DND-41 (cell line): ENCODE data around the gene GSE1.

Experiments
- ATAC-seq: fragments of 200-7000 bp; cut with Tn5 transposase; 3 replicates; pipeline ENCODE4 v1.9.1; 2021; ENCODE audit warnings: low read depth; ENCODE audit not compliant: insufficient read depth
- DNase-seq: peaks from one replicate; pipeline ENCODE4 v3.0.0-alpha.2; 2020
- H2AFZ ChIP-seq: 2 replicates; pipeline ENCODE4 v1.6.0; 2012; ENCODE audit warnings: low read depth, low read length
- H3K27ac ChIP-seq: 2 replicates; pipeline ENCODE4 v1.5.1; 2012; ENCODE audit warnings: low read length, inconsistent platforms
- H3K27me3 ChIP-seq: fragments of 200-600 bp; sonication (generic); 2 replicates; pipeline ENCODE4 v1.6.0; 2012; ENCODE audit warnings: low read length, mild to moderate bottlenecking, inconsistent platforms; ENCODE audit not compliant: insufficient read depth, poor library complexity
- H3K36me3 ChIP-seq: 2 replicates; pipeline ENCODE4 v1.5.1; 2012; ENCODE audit warnings: low read length, inconsistent platforms; ENCODE audit not compliant: insufficient read depth
- H3K4me1 ChIP-seq: 2 replicates; pipeline ENCODE4 v1.5.1; 2012; ENCODE audit warnings: mild to moderate bottlenecking, low read length; ENCODE audit not compliant: insufficient read depth
- H3K4me2 ChIP-seq: 2 replicates; pipeline ENCODE4 v1.6.0; 2012; ENCODE audit warnings: mild to moderate bottlenecking, moderate library complexity, low read length, inconsistent platforms; ENCODE audit not compliant: insufficient read depth
- H3K4me3 ChIP-seq, 2 experiments: fragments of 200-600 bp in 1 of 2; shearing (Covaris generic) in 1 of 2; 2 replicates each; pipeline ENCODE4 v1.5.1; 2012 to 2016; ENCODE audit warnings: inconsistent platforms in 2 of 2, low read length in 2 of 2, mild to moderate bottlenecking in 2 of 2, low read depth in 1 of 2, moderate library complexity in 1 of 2
- H3K79me2 ChIP-seq: 2 replicates; pipeline ENCODE4 v1.6.0; 2012; ENCODE audit warnings: low read length, inconsistent platforms; ENCODE audit not compliant: insufficient read depth
- H3K9ac ChIP-seq: 2 replicates; pipeline ENCODE4 v1.6.0; 2012; ENCODE audit warnings: low read depth, mild to moderate bottlenecking, inconsistent platforms, low read length, moderate library complexity
- H3K9me3 ChIP-seq: 2 replicates; pipeline ENCODE4 v1.5.1; 2012; ENCODE audit warnings: low read length, moderate library complexity, mild to moderate bottlenecking, inconsistent platforms; ENCODE audit not compliant: insufficient read depth, severe bottlenecking
- H4K20me1 ChIP-seq: 2 replicates; pipeline ENCODE4 v1.6.0; 2012; ENCODE audit warnings: low read length; ENCODE audit not compliant: insufficient read depth
- EZH2 ChIP-seq: IDR thresholded peaks from 3 replicates; pipeline ENCODE4 v1.6.1; 2012; ENCODE audit warnings: borderline replicate concordance, low read depth, mild to moderate bottlenecking, moderate library complexity, low read length, inconsistent platforms; ENCODE audit not compliant: severe bottlenecking
- TF ChIP-seq, protein P1 (sequence below): IDR thresholded peaks from 2 replicates; pipeline ENCODE4 v1.5.1; 2012; ENCODE audit warnings: borderline replicate concordance, low read length, moderate library complexity, mild to moderate bottlenecking; ENCODE audit not compliant: poor library complexity, severe bottlenecking; ENCODE audit errors: extremely low read depth

The GSE1 gene

DNA sequence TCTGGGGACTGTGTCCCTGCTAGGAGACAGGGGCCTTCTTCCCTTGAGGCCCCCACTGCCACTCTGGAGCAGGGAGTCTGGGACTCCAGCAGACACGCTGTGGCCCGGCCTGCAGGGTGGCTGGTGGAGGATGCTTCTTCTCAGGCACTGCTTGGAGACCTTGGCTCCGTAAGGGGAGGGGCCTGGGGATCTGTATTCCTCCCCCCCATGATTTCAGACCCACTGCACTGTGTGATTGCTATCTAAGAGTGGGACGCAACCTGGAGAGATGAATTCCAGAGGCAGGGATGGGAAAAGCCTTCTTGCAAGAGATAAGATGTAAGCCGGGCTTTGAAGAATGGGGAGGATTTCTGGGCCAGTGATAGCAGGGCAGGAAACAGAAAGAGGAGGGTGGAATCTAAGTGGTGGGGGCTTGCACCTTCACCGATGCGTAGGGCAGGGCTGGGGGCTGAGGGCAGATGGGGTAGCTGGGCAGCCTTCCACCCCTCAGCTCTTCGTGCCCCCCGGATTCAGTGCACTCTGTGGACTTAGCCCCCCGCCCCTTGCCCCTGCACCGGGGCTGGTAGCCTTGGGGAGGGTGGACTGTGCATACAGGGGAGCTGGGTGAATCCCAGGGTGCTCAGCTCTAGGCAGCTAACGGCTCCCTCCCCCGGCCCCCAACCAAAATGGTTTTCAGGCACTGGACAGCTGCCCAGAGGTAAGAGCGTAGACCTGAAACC lies 5.2 kb upstream of the GSE1 start:
- H3K4me3 ChIP-seq = no peak overlapping the region
- H3K27ac ChIP-seq = peak overlapping the region; percentile 77
- TF ChIP-seq EZH2 = no peak
- TF ChIP-seq, protein P1, sequence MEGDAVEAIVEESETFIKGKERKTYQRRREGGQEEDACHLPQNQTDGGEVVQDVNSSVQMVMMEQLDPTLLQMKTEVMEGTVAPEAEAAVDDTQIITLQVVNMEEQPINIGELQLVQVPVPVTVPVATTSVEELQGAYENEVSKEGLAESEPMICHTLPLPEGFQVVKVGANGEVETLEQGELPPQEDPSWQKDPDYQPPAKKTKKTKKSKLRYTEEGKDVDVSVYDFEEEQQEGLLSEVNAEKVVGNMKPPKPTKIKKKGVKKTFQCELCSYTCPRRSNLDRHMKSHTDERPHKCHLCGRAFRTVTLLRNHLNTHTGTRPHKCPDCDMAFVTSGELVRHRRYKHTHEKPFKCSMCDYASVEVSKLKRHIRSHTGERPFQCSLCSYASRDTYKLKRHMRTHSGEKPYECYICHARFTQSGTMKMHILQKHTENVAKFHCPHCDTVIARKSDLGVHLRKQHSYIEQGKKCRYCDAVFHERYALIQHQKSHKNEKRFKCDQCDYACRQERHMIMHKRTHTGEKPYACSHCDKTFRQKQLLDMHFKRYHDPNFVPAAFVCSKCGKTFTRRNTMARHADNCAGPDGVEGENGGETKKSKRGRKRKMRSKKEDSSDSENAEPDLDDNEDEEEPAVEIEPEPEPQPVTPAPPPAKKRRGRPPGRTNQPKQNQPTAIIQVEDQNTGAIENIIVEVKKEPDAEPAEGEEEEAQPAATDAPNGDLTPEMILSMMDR = no peak
- ATAC-seq = no peak
- no peaks in the 10 kb centered on the region for H3K9me3 ChIP-seq
- peaks cover 17% of the 10 kb centered on the region; the same call in 1 of the 2 replicates for H3K36me3 ChIP-seq
- H2AFZ ChIP-seq = no peak overlapping the region
- H3K4me1 ChIP-seq = peaks cover 76% of the 10 kb centered on the region
- H3K9ac ChIP-seq = 0 out of 2 replicates have a peak overlapping the region, but pooled peaks have one; percentile 11
- no peak overlapping the region for H3K4me2 ChIP-seq
- H3K79me2 ChIP-seq = peaks cover 77% of the 10 kb centered on the region
- no peaks in the 10 kb centered on the region for H3K27me3 ChIP-seq
- H4K20me1 ChIP-seq = peaks cover 73% of the 10 kb centered on the region
- DNase-seq = no peak

DNA sequence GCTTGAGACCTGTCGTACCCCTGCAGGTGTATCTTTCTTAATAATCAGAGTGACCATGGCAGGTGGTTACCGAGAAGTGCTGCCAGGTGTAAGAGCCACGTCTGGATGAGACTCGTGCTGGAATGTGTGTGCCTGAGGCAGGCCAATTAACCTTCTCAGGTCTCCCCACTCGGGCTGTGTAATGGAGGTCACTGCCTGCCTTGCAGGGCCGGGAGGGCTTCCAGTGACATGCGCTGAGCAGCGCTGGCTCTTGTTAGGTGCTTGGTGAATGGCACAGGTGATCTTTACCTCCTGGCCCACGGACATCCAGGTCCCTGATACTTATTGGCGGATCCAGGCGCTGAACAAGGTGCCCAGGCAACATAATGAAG lies 4.6 kb upstream of the GSE1 start:
- no peak for TF ChIP-seq EZH2
- TF ChIP-seq, protein P1 = no peak
- H3K27ac ChIP-seq = peak overlapping the region; percentile 77
- no peak overlapping the region for H3K4me3 ChIP-seq
- ATAC-seq (no peak), DNase-seq (no peak)
- no peaks in the 10 kb centered on the region for H3K9me3 ChIP-seq
- no peak overlapping the region for H2AFZ ChIP-seq
- peaks cover 17% of the 10 kb centered on the region; the same call in 1 of the 2 replicates for H3K36me3 ChIP-seq
- H3K79me2 ChIP-seq = peaks cover 76% of the 10 kb centered on the region
- H3K4me2 ChIP-seq = no peak overlapping the region
- H3K4me1 ChIP-seq = peaks cover 81% of the 10 kb centered on the region
- H3K9ac ChIP-seq = peak overlapping the region; percentile 14; the same call in 1 of the 2 replicates
- no peaks in the 10 kb centered on the region for H3K27me3 ChIP-seq
- H4K20me1 ChIP-seq = peaks cover 72% of the 10 kb centered on the region

DNA sequence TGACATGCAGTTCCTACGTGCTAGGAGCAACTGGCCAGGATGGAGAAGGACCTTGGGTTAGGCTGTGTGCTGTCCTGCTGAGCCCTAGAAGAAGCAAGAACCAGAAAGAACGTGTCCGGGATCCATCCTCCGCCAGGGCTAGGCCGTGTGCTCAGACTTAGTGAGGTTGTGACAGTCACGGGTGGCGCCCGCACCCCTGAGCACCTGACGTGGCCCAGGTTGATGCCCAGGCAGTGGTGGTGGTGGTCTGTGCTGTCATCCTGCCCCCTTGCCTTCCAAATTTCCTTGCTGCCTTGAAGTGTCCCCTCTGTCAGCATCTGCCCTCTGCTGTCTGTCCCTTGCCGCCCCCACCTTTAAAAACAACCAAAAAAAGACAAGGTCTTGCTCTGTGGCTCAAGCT lies 4.2 kb upstream of the GSE1 start:
- no peak for DNase-seq
- no peak for ATAC-seq
- Histone ChIP-seq H3K9me3 (no peaks in the 10 kb centered on the region), H3K9ac (peak overlapping the region; percentile 14; the same call in 1 of the 2 replicates), H4K20me1 (peaks cover 69% of the 10 kb centered on the region), H3K27ac (peak overlapping the region; percentile 77), H3K4me1 (peaks cover 81% of the 10 kb centered on the region), H3K4me3 (no peak overlapping the region), H3K36me3 (peaks cover 17% of the 10 kb centered on the region; the same call in 1 of the 2 replicates), H3K27me3 (no peaks in the 10 kb centered on the region), H3K4me2 (no peak overlapping the region), H3K79me2 (peaks cover 73% of the 10 kb centered on the region), H2AFZ (no peak overlapping the region)
- TF ChIP-seq EZH2 = no peak

DNA sequence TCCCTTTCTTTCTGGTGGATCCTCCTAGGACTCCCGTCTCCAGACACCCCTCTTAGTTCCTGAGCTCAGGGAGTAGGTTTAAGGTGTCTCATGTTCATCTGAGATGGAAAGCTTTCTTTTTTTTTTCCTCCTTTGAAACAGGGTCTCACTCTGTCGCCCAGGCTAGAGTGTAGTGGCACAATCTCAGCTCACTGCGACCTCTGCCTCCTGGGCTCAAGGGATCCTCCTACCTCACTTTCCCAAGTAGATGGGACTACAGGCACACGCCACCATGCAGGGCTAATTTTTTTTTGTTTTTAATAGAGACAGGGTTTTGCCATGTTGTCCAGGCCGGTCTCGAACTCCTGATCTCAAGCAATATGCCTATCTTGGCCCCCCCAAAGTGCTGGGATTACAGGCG lies 3.6 kb upstream of the GSE1 start:
- peak overlapping the region; percentile 90; the same call in 1 of the 2 replicates for H3K9ac ChIP-seq
- H2AFZ ChIP-seq = no peak overlapping the region
- peak overlapping the region; percentile 77 for H3K27ac ChIP-seq

More for the DNA sequence above, 3.6 kb upstream of the GSE1 start:
- peaks cover 17% of the 10 kb centered on the region; the same call in 1 of the 2 replicates for H3K36me3 ChIP-seq
- no peaks in the 10 kb centered on the region for H3K27me3 ChIP-seq
- TF ChIP-seq EZH2 = no peak
- TF ChIP-seq, protein P1 = no peak
- H3K4me1 ChIP-seq = peaks cover 83% of the 10 kb centered on the region
- H3K9me3 ChIP-seq = no peaks in the 10 kb centered on the region
- peaks cover 66% of the 10 kb centered on the region for H4K20me1 ChIP-seq
- DNase-seq (no peak), ATAC-seq (no peak)
- H3K4me2 ChIP-seq = peak overlapping the region; percentile 95
- peak overlapping the region in 1 of 2 experiments; percentile 47; a peak in 1 of 4 replicates for H3K4me3 ChIP-seq
- peaks cover 69% of the 10 kb centered on the region for H3K79me2 ChIP-seq
